GM19372 (cell line): ENCODE measurements around the gene MTMR10.

Experiments used
- ATAC-seq: cut with Tn5 transposase; IDR thresholded peaks from one replicate; pipeline ENCODE4 v1.9.1; 2021; ENCODE audit warnings: mild to moderate bottlenecking, low read depth, moderate library complexity; ENCODE audit not compliant: unreplicated experiment

Gene MTMR10

DNA sequence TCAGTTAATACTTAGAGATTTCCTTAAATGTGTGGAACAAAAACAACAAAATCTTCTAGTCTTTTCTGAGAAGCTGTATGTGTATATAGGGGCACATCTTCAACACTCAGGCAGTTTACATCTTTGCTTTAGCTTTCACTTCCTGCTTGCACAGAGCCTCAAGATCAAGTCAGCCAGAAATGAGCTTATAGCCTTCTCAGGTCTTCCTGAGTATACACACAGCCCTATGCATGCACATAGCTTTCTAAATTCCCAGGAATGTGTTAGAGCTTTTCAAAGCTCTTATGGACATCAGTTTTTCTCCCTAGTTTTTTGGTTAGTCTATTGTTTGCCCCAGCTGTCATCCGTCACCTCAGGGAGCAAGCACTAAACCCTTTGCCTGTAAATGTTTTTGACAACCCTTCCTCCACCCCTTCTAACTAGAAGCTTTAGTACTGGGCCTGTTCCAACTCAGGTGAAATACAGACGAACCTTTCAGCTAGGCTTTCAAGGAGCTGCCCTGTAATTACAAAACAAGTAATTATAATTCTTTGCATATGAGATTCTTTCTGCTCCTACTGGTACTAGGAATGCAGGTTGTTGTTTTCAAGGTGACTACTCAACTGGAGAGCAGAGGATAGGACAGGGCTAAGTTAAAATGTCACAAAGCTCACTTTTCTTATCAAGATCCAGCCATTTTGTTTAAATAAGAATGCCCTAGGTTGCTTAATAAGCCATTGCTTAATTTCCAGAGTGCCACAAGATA is 22.6 kb upstream of the MTMR10 start:
- peak; percentile 65 for ATAC-seq

DNA sequence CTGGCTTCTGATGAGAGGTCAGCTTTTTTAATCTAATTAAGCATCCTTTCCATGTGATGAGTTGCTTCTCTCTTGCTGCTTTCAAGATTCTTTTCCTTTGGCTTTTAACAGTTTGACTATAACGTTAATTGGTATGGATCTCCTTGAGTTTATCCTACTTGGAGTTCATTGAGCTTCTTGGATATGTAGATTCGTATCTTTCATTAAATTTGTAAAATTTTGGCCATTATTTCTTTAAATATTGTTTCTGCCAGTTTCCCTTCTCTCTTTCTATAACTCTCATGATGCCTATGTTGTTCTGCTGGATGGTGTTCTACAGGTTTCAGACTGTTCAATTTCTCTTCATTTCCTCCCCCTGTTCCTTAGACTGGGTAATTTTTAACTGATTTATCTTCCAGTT is 21.0 kb upstream of the MTMR10 start:
- ATAC-seq = no peak

DNA sequence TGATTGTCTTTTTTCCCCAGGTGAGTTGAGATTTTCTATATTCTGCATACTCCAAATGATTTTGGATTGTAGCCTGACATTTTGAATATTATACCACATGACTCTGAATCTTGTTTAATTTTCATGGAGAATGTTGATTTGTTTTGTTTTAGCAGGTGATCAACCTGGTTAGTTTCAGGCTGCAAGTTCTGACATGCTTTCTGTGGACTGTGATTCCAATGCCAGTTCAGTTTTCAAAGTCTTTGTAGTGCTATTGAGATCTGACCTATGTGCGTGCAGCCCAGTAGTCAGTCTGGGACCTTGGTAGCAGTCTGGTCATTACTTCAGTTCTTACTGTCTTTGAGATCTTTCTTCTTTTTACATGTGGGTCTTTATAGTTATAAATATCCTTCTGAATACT is 18.6 kb upstream of the MTMR10 start:
- ATAC-seq = no peak

DNA sequence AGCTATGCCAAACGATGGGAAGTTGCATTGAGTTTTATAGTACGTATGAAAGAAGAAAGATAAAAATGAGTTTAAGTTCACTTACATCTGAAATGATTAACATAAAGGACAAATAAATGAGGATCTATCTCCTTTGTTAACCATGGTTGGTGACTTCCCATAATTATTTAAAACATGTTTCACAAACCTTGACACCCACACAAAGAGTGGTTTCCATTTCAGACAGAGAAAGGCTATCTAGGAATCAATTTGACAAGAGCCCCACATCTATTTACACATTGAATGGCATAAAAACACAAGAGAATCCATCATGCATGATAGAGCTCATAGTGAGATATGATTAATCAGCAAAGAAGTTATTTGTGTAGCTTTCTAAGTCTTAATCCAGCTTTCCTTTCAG is 14.2 kb upstream of the MTMR10 start:
- no peak for ATAC-seq

DNA sequence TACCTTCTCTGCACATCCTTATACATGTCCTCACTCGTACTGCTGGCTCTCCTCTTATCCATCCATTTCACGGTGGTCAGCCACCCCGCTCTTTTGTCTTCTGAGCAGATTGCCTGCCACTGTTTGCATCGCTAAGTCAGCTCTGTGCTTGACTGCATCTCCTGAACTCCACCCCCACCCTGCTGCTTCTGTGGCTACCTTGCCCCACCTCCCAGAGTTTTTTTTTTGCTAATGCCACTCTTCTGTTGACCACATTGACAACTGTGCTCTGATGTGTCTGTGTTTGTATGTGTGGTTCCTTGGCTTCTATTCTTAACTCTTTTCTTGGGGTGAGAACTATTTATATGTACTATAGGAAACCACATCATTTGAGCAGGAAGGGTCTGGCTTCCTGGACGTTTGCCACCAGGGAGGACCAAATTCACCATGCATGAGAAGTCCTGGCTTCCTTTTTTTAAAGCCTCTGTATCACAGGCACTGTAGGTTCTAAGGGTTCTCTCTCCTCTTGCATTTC is 12.8 kb upstream of the MTMR10 start:
- peak; percentile 88 for ATAC-seq

DNA sequence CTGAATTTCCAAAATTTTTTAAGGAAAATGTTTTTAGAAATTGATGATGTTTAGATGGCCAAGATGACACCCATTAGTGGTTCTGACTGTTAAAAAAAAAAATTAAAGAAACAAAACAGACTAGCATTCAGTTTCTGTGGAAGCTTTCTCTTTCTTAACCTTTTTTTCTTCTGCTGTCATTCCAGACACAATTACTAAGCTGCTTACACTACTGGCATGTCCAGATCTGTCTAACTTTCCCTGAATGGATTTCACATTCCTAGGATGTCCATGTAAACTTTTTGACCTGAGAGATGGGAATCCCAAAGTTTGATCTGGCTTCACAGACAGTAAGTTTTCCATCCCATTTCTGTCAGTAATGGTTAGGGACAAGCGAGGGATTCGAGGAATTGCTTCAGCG is 10.3 kb upstream of the MTMR10 start:
- ATAC-seq = no peak

DNA sequence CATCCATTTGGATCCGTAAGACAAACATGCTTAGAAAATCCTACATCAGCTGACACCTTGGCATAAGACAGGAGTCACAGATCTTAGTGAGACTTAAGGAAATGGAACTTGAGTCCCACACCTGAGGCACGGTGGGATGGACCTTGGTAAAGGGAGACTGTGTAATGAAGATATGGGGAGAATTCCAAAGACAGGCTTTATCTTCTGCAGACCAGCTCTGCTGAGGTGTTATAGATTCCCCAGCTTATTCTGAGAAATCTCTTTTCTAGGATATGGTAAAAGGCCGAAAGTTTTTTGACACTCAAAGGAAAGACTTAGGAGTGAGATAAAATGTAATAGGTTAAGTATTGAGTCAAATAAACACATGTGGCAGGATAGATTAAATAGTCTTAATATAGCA is 8.3 kb upstream of the MTMR10 start:
- no peak for ATAC-seq

DNA sequence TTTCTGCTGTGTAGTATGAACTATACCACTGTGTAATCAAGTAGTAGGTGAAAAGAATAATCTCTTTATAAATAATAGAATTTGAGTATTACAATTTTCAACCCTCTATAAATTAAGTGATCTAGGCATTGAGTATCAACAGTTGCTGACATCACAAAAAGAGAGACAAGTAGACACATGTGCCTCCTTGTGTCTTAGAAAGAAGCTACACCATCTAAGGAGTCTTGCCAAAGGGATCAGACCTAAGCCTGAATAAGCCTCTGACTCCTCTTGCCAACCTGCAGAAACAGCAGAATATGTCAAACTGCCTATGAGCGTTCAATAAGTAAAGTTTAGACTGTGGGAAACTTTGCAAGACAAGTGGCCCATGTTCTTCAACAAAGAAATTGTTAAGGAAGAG is 5.8 kb upstream of the MTMR10 start:
- no peak for ATAC-seq

DNA sequence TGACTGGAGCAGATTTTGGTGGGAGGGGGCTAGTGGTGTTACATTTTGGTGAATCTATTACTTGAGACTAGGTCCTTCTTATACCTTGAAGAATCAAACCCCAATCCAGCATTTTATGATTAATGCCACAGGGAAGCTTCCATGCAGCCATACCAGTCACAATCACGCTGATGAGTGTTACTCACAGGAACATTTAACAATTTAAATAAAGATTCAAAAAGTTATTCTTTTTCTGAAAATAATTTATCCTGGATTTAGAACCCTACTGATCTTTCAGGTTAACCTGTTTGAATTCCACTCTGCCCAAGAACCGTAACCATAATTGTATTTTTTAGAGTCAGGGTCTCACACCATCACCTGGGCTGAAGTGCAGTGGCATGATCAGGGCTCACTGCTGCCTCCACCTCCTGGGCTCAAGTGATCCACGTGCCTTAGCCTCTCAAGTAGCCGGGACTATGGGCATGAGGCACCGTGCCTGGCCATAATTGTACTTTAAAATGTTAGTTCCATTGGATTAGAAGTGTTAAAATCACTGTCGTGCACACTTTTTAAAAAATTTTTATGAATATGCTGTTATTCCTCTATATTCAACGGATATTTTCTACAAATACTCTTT is 929 bp upstream of the MTMR10 start:
- no peak for ATAC-seq

DNA sequence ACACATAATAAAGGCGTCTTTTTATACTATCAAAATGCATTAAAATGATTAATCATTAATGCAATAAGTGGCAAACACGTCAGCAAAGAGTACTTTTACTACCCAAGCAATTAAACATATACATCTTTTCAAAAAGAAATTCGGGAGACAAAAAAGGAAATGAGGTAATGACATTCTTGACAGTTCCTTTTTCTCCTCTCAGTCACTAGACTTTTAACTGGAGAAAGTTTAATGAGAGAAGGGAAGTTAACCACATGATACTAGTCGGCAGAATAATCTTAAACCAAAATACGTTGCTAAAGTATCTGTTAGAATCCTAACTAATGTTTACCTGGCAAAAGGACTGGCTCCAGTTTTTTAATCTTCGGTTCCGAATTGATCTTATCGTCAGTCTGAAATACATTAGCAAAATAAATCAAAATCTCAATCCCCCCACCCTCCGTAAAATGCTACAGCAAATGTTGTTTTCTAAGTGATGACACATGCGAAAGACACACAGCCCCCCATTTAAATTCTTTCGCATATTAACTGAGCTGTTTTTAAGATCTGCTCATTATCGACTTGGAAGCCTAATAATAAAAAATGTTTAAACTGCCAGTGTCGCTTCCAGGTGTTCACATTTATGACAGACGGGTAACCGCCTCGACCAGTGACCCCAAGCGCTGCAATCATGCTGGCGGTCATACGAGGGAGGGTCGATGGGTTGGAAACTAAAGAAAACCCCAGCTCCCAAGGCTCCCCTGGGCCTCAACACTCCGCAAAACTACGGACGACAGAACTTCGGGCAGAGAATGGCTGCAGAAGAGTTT is 778 bp downstream of the MTMR10 start:
- peak; percentile 6 for ATAC-seq

DNA sequence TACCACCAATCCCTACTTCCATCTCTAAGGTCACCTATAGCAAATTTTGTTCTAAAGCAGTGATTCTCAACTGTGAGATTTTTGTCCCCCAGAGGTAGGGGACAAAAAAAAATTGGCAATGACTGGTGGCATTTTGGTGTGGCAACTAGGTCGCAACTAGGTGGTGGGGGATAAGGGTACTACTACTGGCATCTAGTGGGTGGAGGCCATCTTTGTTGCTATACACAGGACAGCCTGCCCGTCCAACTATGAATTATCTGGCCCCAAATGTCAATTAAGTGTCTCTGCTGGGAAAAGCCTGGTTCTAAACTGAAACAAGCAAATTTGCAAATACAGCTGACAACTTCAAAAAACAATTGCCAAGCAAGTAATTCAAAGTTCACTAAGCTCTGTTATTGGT is 1.4 kb downstream of the MTMR10 start:
- ATAC-seq = no peak

DNA sequence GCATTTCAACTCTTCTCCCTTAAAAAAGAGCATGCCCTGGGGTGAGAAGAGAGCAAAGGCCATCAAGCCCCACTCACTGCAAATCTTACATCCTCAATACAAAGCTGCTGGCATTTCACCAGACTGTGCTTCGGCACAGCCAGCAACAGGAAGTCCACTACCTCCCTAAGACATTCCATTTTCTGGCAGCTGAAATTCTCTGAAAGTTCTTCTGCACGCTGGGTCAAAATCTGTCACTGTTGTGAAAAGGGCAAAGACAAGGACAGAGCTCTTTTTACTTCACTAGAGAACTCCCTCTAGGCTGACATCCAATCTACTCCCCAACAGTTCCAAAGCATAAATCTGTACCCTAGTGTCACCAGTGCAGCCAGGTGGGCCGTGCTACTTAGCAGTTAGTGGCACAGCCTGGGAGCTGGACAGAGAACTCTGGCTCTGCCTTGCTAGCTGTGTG is 6.3 kb downstream of the MTMR10 start:
- ATAC-seq = no peak

DNA sequence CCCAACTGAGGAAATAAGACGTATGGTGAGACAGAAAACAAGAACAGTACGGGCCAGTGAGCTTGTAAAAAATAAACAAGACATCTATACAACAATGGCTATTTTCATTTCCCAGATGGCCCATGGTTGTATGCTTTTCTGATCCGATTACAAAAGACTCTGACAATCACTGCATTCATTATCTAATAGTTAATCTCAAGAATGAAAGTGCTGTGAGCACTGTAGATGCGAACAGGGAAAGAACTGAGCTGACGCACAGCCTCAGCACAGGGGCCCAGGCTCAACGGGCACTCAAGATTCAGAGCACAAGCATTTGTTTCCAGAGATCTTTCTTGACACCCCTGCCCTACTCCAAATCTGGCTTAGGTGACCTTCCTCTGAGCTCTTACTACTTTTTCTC is 6.9 kb downstream of the MTMR10 start:
- no peak for ATAC-seq

DNA sequence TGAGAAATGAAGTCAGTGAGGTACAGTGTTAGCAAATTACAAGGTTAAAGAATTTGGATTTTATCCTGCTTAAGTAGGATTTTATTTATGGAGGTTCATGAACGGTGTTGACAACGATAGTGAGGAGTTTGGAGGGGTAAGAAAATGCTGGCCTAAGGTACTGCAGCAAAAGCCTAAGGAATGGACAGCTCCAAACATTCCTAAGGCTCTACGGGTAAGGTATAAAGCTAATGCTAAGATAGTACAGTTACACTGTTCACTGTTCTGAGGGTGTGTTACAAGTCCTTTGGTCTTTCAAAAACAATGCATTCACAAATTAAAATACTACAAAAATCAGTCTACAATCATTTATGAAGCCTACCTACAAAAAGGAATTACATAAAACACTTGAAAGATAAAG is 7.3 kb downstream of the MTMR10 start:
- no peak for ATAC-seq

DNA sequence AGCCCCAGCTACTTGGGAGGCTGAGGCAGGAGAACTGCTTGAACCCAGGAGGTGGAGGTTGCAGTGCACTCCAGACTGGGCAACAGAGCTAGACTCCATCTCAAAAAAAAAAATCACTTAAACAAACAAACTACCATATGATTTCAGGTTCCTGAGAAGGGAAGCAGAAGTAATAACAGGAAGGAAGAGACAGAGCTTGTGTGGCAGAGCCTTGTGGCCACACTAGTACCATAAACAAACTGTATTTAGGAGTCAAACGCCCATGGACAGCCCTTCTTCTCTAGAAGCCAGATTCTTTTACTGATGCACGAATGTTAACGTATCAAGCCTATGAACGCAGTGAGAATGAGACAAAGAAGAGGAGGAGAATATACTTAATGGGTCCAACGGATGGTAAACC is 12.0 kb downstream of the MTMR10 start:
- no peak for ATAC-seq

DNA sequence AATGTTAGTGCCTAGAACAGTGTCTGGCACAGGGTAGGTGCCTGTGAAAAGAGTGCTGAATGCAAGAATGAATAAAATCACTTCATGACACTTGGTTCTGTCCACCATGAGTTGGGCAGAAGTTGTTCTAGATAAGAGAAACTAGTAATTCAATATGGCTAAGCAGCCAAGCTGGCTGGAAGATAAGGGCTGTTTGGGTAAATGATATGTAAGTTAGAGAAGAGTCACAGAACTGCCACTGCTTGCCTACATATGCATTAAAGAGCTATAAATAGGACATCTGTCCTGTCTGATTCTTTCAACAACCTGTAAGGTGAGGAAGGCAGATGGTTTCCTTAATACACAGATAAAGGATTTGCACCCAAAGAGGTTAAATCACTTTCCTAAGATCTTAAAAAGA is 13.1 kb downstream of the MTMR10 start:
- no peak for ATAC-seq

DNA sequence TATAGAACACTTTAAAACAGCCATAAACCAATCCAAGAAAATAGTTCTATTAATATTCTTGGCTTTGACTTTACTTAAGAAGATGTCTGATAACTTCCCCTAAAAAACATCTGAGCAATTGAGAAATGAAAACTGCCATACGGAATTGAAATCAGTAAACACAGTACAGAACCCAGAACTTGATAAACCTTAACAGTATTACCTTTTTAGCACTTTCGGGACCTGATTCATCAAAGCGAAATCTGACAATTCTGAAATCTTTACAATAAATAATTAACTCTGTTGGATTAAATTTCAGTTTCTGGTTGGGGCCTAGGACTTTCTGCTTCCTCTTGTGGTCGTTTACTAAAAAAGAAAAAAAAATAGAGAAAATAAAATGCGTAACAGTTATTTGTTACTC is 17.3 kb downstream of the MTMR10 start:
- ATAC-seq = no peak

DNA sequence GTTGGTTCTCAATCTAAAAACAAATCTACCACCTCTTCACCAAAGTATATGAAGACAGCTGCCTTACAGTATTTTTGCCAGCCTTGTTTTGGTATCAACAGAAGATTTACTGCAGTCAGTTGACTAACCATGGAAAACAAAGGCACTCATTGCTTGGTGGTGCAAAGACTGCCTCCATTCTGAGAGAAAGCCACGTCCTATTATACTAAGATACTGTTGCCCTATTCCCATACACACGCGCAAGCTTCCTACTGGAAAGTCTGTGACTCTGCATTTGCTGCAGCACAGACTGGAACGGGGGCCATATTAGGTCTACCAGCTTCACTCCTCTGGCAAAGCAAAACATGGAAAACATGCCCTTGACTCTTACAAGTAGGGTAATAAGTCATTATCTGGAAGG is 18.0 kb downstream of the MTMR10 start:
- ATAC-seq = no peak

DNA sequence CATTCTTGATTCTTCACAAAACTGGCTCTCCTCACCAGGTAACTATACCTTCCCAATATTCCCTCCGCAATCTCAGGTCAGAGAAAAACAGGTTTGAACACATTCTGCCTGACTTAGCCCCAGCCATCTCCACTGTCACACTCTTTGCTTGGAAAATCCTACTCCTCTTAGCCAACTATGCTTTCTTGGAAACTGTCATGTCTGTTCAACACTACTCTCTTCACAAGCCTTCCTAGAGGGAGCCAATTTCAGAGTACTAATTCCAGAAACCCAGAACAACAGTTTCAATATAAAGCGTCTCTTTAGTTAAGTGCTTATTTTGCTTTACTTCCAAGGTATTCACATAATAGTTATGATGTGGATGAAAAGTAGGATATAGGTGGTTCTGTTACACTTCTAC is 21.7 kb downstream of the MTMR10 start:
- ATAC-seq = no peak

DNA sequence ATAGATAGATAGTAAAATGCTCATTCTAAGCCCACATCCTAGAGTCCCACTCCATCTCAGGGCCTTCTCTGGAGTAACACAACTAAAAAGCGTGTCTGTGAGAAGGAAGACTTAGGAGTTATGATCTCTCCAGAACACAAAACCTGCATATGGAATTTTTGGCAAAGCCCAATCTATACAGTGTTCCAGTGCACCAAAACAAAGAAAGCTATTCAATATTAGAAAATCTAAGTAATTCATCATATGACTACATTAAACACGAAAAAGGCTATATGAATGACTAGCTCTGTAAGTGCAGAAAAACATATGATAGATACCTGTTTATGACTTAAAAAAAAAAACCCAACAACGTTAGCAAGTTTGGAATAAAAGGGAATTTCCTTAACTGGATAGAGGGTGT is 27.7 kb downstream of the MTMR10 start:
- ATAC-seq = no peak

DNA sequence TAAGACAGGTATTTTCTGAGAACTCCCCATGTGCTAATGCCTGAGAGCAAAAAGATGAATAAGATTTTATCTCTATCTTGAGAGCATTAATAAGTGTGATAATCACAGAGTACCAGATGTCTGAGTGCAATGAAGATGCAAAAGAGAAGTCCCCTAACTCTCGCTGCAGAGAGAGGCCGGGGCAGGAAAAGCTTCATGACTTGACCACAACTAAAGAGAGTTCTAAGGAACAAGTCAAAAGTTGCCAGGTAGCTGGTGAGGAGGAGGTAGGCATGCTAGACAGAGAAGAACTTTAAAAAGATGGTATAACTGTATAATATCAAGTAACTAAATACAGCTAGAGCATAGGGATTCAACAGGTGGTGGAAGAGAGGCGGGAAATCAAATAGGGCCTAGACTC is 28.8 kb downstream of the MTMR10 start:
- ATAC-seq = no peak
